H7 (cell line): ENCODE measurements around the gene DNTTIP2. TPM values are rescaled to one million over a fixed set of nuclear protein-coding genes. Genes with fewer than 3 reads are reported as not detected.
A peak's percentile ranks its signal among the peaks of the same experiment; 100 is the strongest.
"Not testable (repeated sequence)": the region's sequence is repeated elsewhere in the genome, so short reads cannot be mapped to it uniquely, and the experiment has no call there.

Experiments used
- DNase-seq: peaks from one replicate; pipeline ENCODE4 v3.0.0; 2012
- H3K27me3 ChIP-seq: 2 replicates; pipeline ENCODE4 v1.6.0; 2011; ENCODE audit warnings: mild to moderate bottlenecking, low read length; ENCODE audit not compliant: control insufficient read depth, insufficient read depth
- H3K36me3 ChIP-seq: replicated peaks from 2 replicates; pipeline ENCODE4 v1.5.1; 2011; ENCODE audit warnings: low read length; ENCODE audit not compliant: control insufficient read depth, insufficient read depth
- H3K4me3 ChIP-seq: 2 replicates; pipeline ENCODE4 v1.5.1; 2011; ENCODE audit warnings: low read depth, mild to moderate bottlenecking, control low read depth, low read length, moderate library complexity; ENCODE audit not compliant: insufficient read depth
- total RNA-seq: library from RNA; depleted of rRNA; stranded (reverse); fragments of >200 nt; shearing (Covaris generic); gene quantifications from 2 replicates; pipeline ENCODE4 v1.2.3, GENCODE V29; 2014

DNTTIP2 gene
- total RNA-seq, 1 experiment from 2014 or later = 45.9 TPM

- Histone ChIP-seq H3K27me3 (no peaks in the 10 kb centered on the region; the same call in 1 of the 2 replicates), H3K4me3 (no peak overlapping the region), H3K36me3 (peaks cover 6% of the 10 kb centered on the region; the same call in 1 of the 2 replicates)
- no peak for DNase-seq
Measured at GRCh38 chr1:93841771-93842170, 37.2 kb downstream of the DNTTIP2 start.

- no peak for DNase-seq
- no peaks in the 10 kb centered on the region for H3K27me3 ChIP-seq
- no peak overlapping the region for H3K4me3 ChIP-seq
- peaks cover 6% of the 10 kb centered on the region; the same call in 1 of the 2 replicates for H3K36me3 ChIP-seq
Measured at GRCh38 chr1:93840956-93841482, 38.0 kb downstream of the DNTTIP2 start.

GRCh38 chr1:93839753-93840152 is 39.3 kb downstream of the DNTTIP2 start:
- no peak for DNase-seq
- H3K27me3 ChIP-seq = no peaks in the 10 kb centered on the region
- H3K4me3 ChIP-seq = no peak overlapping the region
- H3K36me3 ChIP-seq = peaks cover 6% of the 10 kb centered on the region; the same call in 1 of the 2 replicates

GRCh38 chr1:93839307-93839706 is 39.7 kb downstream of the DNTTIP2 start:
- DNase-seq = no peak
- peaks cover 6% of the 10 kb centered on the region; the same call in 1 of the 2 replicates for H3K36me3 ChIP-seq
- H3K27me3 ChIP-seq = no peaks in the 10 kb centered on the region
- H3K4me3 ChIP-seq = no peak overlapping the region

- H3K36me3 ChIP-seq = peaks cover 4% of the 10 kb centered on the region; the same call in 1 of the 2 replicates
- DNase-seq = no peak
- H3K4me3 ChIP-seq = no peak overlapping the region
- no peaks in the 10 kb centered on the region for H3K27me3 ChIP-seq
Measured at GRCh38 chr1:93837961-93838360, 41.0 kb downstream of the DNTTIP2 start.

- H3K27me3 ChIP-seq, H3K4me3 ChIP-seq, H3K36me3 ChIP-seq, DNase-seq: not testable (repeated sequence)
Measured at GRCh38 chr1:93833293-93833692, 45.7 kb downstream of the DNTTIP2 start.

- Histone ChIP-seq H3K36me3 (peaks cover 2% of the 10 kb centered on the region), H3K4me3 (no peak overlapping the region), H3K27me3 (no peaks in the 10 kb centered on the region)
- no peak for DNase-seq
Measured at GRCh38 chr1:93829061-93829460, 49.9 kb downstream of the DNTTIP2 start.

GRCh38 chr1:93828367-93828755 is 50.6 kb downstream of the DNTTIP2 start:
- DNase-seq = no peak
- Histone ChIP-seq H3K4me3 (no peak overlapping the region), H3K27me3 (no peaks in the 10 kb centered on the region)

GRCh38 chr1:93827633-93828366 is 51.2 kb downstream of the DNTTIP2 start:
- Histone ChIP-seq H3K4me3 (no peak overlapping the region), H3K36me3 (peaks cover 2% of the 10 kb centered on the region), H3K27me3 (no peaks in the 10 kb centered on the region)
- no peak for DNase-seq

More at GRCh38 chr1:93828367-93828755, 50.6 kb downstream of the DNTTIP2 start:
- peaks cover 2% of the 10 kb centered on the region for H3K36me3 ChIP-seq

- H3K4me3 ChIP-seq = no peak overlapping the region
- peaks cover under 1% of the 10 kb centered on the region for H3K36me3 ChIP-seq
- no peaks in the 10 kb centered on the region for H3K27me3 ChIP-seq
- no peak for DNase-seq
Measured at GRCh38 chr1:93827128-93827527, 51.9 kb downstream of the DNTTIP2 start.

GRCh38 chr1:93824834-93825233 is 54.2 kb downstream of the DNTTIP2 start:
- DNase-seq = no peak
- Histone ChIP-seq H3K36me3 (no peaks in the 10 kb centered on the region), H3K4me3 (no peak overlapping the region), H3K27me3 (no peaks in the 10 kb centered on the region)

- no peak overlapping the region for H3K4me3 ChIP-seq
- DNase-seq = no peak
- no peaks in the 10 kb centered on the region for H3K36me3 ChIP-seq
- H3K27me3 ChIP-seq = no peaks in the 10 kb centered on the region
Measured at GRCh38 chr1:93822730-93823425, 56.1 kb downstream of the DNTTIP2 start.

GRCh38 chr1:93821423-93822144 is 57.4 kb downstream of the DNTTIP2 start:
- no peak for DNase-seq
- Histone ChIP-seq H3K4me3 (no peak overlapping the region), H3K27me3 (no peaks in the 10 kb centered on the region), H3K36me3 (no peaks in the 10 kb centered on the region)

- no peak overlapping the region for H3K4me3 ChIP-seq
- peak; percentile 34 for DNase-seq
- H3K36me3 ChIP-seq = no peaks in the 10 kb centered on the region
- H3K27me3 ChIP-seq = no peaks in the 10 kb centered on the region
Measured at GRCh38 chr1:93820554-93821422, 58.2 kb downstream of the DNTTIP2 start.
